Measurements from ENCODE around the gene TMEM238L.

Gene TMEM238L

GRCh38 chr17:10772425-10773380 lies 31.2 kb downstream of the TMEM238L start:
- DNase-seq = peak; percentile 35

GRCh38 chr17:10771148-10771547 lies 32.8 kb downstream of the TMEM238L start:
- DNase-seq = no peak

GRCh38 chr17:10769840-10770239 lies 34.1 kb downstream of the TMEM238L start:
- DNase-seq = no peak

GRCh38 chr17:10768750-10769251 lies 35.1 kb downstream of the TMEM238L start:
- DNase-seq = no peak

- no peak for DNase-seq
Measured at GRCh38 chr17:10767232-10767631, 36.7 kb downstream of the TMEM238L start.

- no peak for DNase-seq
Measured at GRCh38 chr17:10762037-10762436, 41.9 kb downstream of the TMEM238L start.

GRCh38 chr17:10761281-10761680 lies 42.6 kb downstream of the TMEM238L start:
- DNase-seq = no peak

GRCh38 chr17:10758062-10758461 lies 45.8 kb downstream of the TMEM238L start:
- no peak for DNase-seq

- DNase-seq = no peak
Measured at GRCh38 chr17:10757647-10758046, 46.3 kb downstream of the TMEM238L start.

- no peak for DNase-seq
Measured at GRCh38 chr17:10757067-10757466, 46.8 kb downstream of the TMEM238L start.

GRCh38 chr17:10756619-10757018 lies 47.3 kb downstream of the TMEM238L start:
- no peak for DNase-seq

- no peak for DNase-seq
Measured at GRCh38 chr17:10756185-10756584, 47.7 kb downstream of the TMEM238L start.

- DNase-seq = no peak
Measured at GRCh38 chr17:10755592-10756127, 48.2 kb downstream of the TMEM238L start.

GRCh38 chr17:10754861-10755591 lies 48.9 kb downstream of the TMEM238L start:
- DNase-seq = no peak

GRCh38 chr17:10754109-10754508 lies 49.8 kb downstream of the TMEM238L start:
- no peak for DNase-seq

- DNase-seq = no peak
Measured at GRCh38 chr17:10752696-10753095, 51.2 kb downstream of the TMEM238L start.

GRCh38 chr17:10751563-10751962 lies 52.3 kb downstream of the TMEM238L start:
- no peak for DNase-seq

- no peak for DNase-seq
Measured at GRCh38 chr17:10750210-10750609, 53.7 kb downstream of the TMEM238L start.

GRCh38 chr17:10748531-10749181 lies 55.2 kb downstream of the TMEM238L start:
- DNase-seq = no peak

GRCh38 chr17:10745231-10745630 lies 58.7 kb downstream of the TMEM238L start:
- DNase-seq = no peak

Data from activated CD8-positive, alpha-beta memory T cell treated with anti-CD3 and anti-CD28 coated beads, Interleukin-2, amount 50 U/mL, for 4 hours (primary cell).